Measurements from ENCODE around the gene CTAG2. TPM values are rescaled to one million over a fixed set of nuclear protein-coding genes. Genes with fewer than 3 reads are reported as not detected.

Gene CTAG2
- total and polyA plus RNA-seq, 4 donors: 11.0 TPM; not detected in 3

DNA sequence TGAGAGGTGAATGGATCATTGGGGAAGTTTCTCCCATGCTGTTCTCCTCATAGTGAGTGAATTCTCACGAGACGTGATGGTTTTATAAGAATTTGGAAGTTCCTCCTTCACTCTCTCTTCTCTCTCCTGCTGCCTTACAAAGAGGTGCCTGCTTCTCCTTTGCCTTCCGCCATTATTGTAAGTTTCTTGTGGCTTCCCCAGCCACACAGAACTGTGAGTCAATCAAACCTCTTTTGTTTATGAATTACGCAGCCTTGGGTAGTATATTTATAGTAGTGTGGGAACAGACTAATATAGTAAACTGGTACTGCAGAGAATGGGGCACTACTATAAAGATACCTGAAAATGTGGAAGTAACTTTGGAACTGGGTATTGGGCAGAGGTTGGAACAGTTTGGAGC, 7.8 kb upstream of the CTAG2 start:
- no peaks in the 10 kb centered on the region for H3K4me1 ChIP-seq (ENCODE audit: control insufficient read depth in 1 of 2, insufficient read depth in 2 of 2, low read length in 2 of 2)
- intact Hi-C loops (cut with DNase I): no loop called here
- no peak for ATAC-seq (ENCODE audit: low FRiP score)
- WGBS, 2 donors: 72 to 78% methylated on average over 4 of the region's 4 CpGs
- H3K27ac ChIP-seq (ENCODE audit: low read depth in 1 of 2, low read length in 2 of 2): no peak overlapping the region
- DNase-seq: no peak
- H3K36me3 ChIP-seq (ENCODE audit: control insufficient read depth in 1 of 2, insufficient read depth in 2 of 2, low read length in 1 of 2): no peaks in the 10 kb centered on the region
- no peaks in the 10 kb centered on the region for H3K9me3 ChIP-seq (ENCODE audit: control insufficient read depth, low read length)
- no peaks in the 10 kb centered on the region for H3K27me3 ChIP-seq (ENCODE audit: control insufficient read depth in 1 of 2, insufficient read depth in 2 of 2, low read length in 1 of 2)
- no peak overlapping the region for H3K4me3 ChIP-seq (ENCODE audit: low read length in 2 of 2)

DNA sequence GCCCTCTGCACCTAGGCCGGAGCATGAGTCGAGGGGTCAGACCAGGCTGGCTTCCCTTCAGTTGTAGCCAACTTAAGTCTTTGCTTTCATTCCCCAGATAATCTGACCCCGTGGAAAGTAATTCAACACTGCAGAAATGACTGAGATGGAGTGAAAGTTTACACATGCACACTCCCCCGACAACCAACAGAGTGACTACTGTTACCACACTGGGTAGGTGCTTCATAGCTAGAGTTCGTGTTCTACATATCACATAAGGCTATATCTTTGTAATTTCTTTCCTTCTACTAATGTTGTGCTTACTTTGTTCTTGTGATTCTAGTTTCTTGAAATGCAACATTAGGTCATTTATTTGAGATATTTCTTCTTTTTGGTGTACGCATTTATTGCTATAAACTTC, 7.2 kb upstream of the CTAG2 start:
- H3K27ac ChIP-seq (ENCODE audit: low read depth in 1 of 2, low read length in 2 of 2): no peak overlapping the region
- H3K36me3 ChIP-seq (ENCODE audit: control insufficient read depth in 1 of 2, insufficient read depth in 2 of 2, low read length in 1 of 2): no peaks in the 10 kb centered on the region
- intact Hi-C loops (cut with DNase I): no loop called here
- H3K27me3 ChIP-seq (ENCODE audit: control insufficient read depth in 1 of 2, insufficient read depth in 2 of 2, low read length in 1 of 2): no peaks in the 10 kb centered on the region
- WGBS, 2 donors: 77 to 78% methylated on average over 6 of the region's 6 CpGs
- no peaks in the 10 kb centered on the region for H3K4me1 ChIP-seq (ENCODE audit: control insufficient read depth in 1 of 2, insufficient read depth in 2 of 2, low read length in 2 of 2)
- no peaks in the 10 kb centered on the region for H3K9me3 ChIP-seq (ENCODE audit: control insufficient read depth, low read length)
- ATAC-seq (ENCODE audit: low FRiP score) (no peak), DNase-seq (no peak)
- H3K4me3 ChIP-seq (ENCODE audit: low read length in 2 of 2): no peak overlapping the region

DNA sequence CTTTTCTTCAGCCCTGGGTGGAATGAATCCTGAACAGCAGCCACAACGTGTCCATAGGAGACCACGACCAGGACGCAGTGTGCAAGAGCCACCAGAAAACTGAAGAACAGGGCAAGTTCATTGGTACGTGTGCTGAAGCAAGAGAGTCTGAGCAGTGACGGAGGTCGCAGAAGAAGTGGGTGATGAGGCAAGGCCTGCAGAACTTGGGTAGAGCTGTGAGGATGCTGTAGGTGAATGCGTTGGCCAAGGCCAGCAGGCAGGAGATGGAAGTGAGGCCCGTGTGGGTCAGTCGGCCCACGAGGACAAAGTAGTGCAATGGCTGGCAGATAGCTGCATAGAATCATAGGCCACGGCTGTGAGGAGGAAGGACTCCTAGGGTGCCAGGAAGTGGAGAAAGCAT, 5.6 kb upstream of the CTAG2 start:
- WGBS, 2 donors: 84 to 93% methylated on average over 11 of the region's 11 CpGs
- Histone ChIP-seq H3K4me1 (ENCODE audit: control insufficient read depth in 1 of 2, insufficient read depth in 2 of 2, low read length in 2 of 2) (no peaks in the 10 kb centered on the region), H3K9me3 (ENCODE audit: control insufficient read depth, low read length) (no peaks in the 10 kb centered on the region), H3K27me3 (ENCODE audit: control insufficient read depth in 1 of 2, insufficient read depth in 2 of 2, low read length in 1 of 2) (no peaks in the 10 kb centered on the region), H3K36me3 (ENCODE audit: control insufficient read depth in 1 of 2, insufficient read depth in 2 of 2, low read length in 1 of 2) (no peaks in the 10 kb centered on the region), H3K4me3 (ENCODE audit: low read length in 2 of 2) (no peak overlapping the region), H3K27ac (ENCODE audit: low read depth in 1 of 2, low read length in 2 of 2) (no peak overlapping the region)
- DNase-seq (no peak), ATAC-seq (ENCODE audit: low FRiP score) (no peak)
- intact Hi-C loops (cut with DNase I): no loop called here

DNA sequence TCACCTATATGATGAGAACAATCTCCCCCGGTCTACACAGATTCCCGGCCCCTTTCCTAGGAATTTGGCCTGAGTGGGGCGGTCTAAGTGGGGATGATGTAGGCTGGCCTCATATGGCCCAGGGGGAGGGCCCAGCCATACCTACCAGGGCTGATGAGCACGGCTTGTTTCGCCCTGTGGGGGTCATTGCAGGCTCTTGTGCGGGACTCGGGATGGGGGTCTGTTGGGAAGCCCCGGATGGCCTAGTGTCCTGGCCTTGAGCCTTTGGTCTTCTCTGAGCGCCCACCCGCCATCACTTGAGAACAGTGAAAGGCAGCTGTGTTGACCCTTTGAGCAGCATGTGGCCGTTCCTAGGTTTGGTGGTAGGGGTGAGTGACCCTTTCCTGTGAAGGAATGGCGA, 4.8 kb upstream of the CTAG2 start:
- H3K27me3 ChIP-seq (ENCODE audit: control insufficient read depth in 1 of 2, insufficient read depth in 2 of 2, low read length in 1 of 2): no peaks in the 10 kb centered on the region
- no peaks in the 10 kb centered on the region for H3K4me1 ChIP-seq (ENCODE audit: control insufficient read depth in 1 of 2, insufficient read depth in 2 of 2, low read length in 2 of 2)
- H3K9me3 ChIP-seq (ENCODE audit: control insufficient read depth, low read length): no peaks in the 10 kb centered on the region
- H3K4me3 ChIP-seq (ENCODE audit: low read length in 2 of 2): no peak overlapping the region
- H3K36me3 ChIP-seq (ENCODE audit: control insufficient read depth in 1 of 2, insufficient read depth in 2 of 2, low read length in 1 of 2): no peaks in the 10 kb centered on the region
- no peak for DNase-seq
- no peak for ATAC-seq (ENCODE audit: low FRiP score)
- 86 to 96% methylated on average over 12 of the region's 12 CpGs for WGBS, 2 donors
- intact Hi-C loops (cut with DNase I): no loop called here
- no peak overlapping the region for H3K27ac ChIP-seq (ENCODE audit: low read depth in 1 of 2, low read length in 2 of 2)

DNA sequence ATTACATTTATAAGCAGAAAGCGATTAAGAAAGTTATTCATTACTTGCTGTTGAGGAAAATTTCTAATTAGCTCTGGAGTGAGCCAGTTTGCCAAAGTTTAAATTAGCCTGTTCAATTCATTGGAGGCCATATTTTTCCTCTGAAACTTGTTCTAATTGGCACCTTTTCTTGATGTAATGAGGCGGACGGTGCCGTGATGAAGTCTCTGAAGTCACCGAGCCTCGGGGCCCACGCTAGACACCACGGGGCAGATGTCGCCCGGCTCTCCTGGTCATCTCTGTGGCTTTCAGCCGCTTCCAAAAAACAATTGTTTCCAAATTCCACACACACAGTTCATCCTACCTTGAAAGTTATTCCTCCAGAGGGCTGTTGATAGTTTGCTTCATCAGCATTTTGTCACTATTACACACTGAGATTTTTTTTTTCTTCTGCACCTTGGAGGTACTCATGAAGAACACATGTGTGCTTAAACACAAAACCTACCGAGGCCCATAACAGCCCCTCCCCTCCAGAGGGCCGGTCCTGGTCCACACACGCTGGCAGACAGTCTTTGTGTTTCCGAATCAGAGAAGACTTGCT, 3.9 kb upstream of the CTAG2 start:
- H3K27me3 ChIP-seq (ENCODE audit: control insufficient read depth in 1 of 2, insufficient read depth in 2 of 2, low read length in 1 of 2): no peaks in the 10 kb centered on the region
- DNase-seq: no peak
- intact Hi-C loops (cut with DNase I): no loop called here
- 92% methylated on average over 15 of the region's 15 CpGs for WGBS, 2 donors
- no peak overlapping the region for H3K27ac ChIP-seq (ENCODE audit: low read depth in 1 of 2, low read length in 2 of 2)
- no peak for ATAC-seq (ENCODE audit: low FRiP score)
- no peak overlapping the region for H3K4me3 ChIP-seq (ENCODE audit: low read length in 2 of 2)
- no peaks in the 10 kb centered on the region for H3K4me1 ChIP-seq (ENCODE audit: control insufficient read depth in 1 of 2, insufficient read depth in 2 of 2, low read length in 2 of 2)
- no peaks in the 10 kb centered on the region for H3K36me3 ChIP-seq (ENCODE audit: control insufficient read depth in 1 of 2, insufficient read depth in 2 of 2, low read length in 1 of 2)
- no peaks in the 10 kb centered on the region for H3K9me3 ChIP-seq (ENCODE audit: control insufficient read depth, low read length)

DNA sequence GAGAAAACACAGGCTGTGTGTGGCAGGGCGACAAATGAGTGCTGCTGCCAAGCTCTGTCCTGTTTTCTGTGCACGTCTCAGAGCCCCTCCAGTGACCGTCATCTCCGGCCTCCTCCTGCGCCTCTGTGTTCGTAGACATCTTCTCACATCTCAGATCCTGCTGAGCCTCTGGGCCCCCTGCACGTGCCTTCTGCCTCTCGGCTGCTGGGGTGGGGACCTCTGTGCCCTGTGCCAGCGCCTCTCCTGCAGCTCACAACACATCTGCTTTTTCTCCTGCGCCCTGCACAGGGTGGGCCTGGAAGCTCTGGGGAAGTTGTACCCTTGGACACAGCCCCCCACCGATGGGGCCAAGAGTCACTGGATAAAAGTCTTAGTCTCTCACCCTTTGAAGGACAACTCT, 2.4 kb upstream of the CTAG2 start:
- intact Hi-C loops (cut with DNase I): no loop called here
- DNase-seq (no peak), ATAC-seq (ENCODE audit: low FRiP score) (no peak)
- H3K27me3 ChIP-seq (ENCODE audit: control insufficient read depth in 1 of 2, insufficient read depth in 2 of 2, low read length in 1 of 2): no peaks in the 10 kb centered on the region
- no peak overlapping the region for H3K27ac ChIP-seq (ENCODE audit: low read depth in 1 of 2, low read length in 2 of 2)
- no peak overlapping the region for H3K4me3 ChIP-seq (ENCODE audit: low read length in 2 of 2)
- no peaks in the 10 kb centered on the region for H3K36me3 ChIP-seq (ENCODE audit: control insufficient read depth in 1 of 2, insufficient read depth in 2 of 2, low read length in 1 of 2)
- no peaks in the 10 kb centered on the region for H3K4me1 ChIP-seq (ENCODE audit: control insufficient read depth in 1 of 2, insufficient read depth in 2 of 2, low read length in 2 of 2)
- H3K9me3 ChIP-seq (ENCODE audit: control insufficient read depth, low read length): no peaks in the 10 kb centered on the region
- 81 to 82% methylated on average over 11 of the region's 11 CpGs for WGBS, 2 donors

DNA sequence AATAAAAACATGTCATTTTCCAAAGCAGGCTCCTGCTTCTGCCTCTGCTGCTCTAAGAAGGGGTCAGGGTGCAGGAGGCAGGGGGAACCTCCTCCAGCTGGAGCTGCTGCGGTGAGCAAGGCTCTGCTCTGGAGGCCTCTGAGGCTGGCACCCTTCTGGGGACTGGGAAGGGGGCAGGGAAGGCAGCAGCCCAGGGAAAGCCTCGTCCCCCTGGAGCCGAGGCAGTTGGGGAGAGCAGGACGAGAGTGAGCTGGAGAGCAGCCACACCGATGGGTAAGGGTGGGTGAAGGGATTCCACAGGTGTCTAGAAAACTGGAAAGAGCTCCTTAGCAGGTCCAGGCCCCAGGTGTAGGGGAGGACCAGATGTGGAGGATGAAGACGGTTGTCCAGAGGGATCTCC, 2.0 kb upstream of the CTAG2 start:
- intact Hi-C loops (cut with DNase I): no loop called here
- Histone ChIP-seq H3K9me3 (ENCODE audit: control insufficient read depth, low read length) (no peaks in the 10 kb centered on the region), H3K4me1 (ENCODE audit: control insufficient read depth in 1 of 2, insufficient read depth in 2 of 2, low read length in 2 of 2) (no peaks in the 10 kb centered on the region), H3K4me3 (ENCODE audit: low read length in 2 of 2) (no peak overlapping the region), H3K36me3 (ENCODE audit: control insufficient read depth in 1 of 2, insufficient read depth in 2 of 2, low read length in 1 of 2) (no peaks in the 10 kb centered on the region), H3K27me3 (ENCODE audit: control insufficient read depth in 1 of 2, insufficient read depth in 2 of 2, low read length in 1 of 2) (no peaks in the 10 kb centered on the region), H3K27ac (ENCODE audit: low read depth in 1 of 2, low read length in 2 of 2) (no peak overlapping the region)
- DNase-seq (no peak), ATAC-seq (ENCODE audit: low FRiP score) (no peak)
- 71 to 78% methylated on average over 6 of the region's 6 CpGs for WGBS, 2 donors

DNA sequence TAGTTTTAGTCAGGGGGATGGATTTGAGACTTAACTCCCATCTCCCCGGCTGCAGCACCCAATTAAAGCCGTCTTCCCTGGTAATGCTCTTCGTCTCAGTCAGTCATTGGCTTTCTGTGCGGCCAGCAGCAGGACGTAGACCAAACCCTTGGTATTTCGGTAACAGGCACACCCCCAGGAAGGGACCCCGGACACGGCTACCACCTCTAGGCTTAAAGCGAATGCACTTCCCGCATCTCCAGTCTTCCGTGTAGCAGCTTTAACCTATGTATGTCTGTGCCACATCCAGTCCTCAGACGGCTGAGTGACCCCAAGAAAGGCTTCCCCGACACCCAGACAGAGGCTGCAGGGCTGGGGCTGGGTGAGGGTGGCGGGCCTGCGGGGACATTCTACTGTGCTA, 1.5 kb upstream of the CTAG2 start:
- H3K4me1 ChIP-seq (ENCODE audit: control insufficient read depth in 1 of 2, insufficient read depth in 2 of 2, low read length in 2 of 2): no peaks in the 10 kb centered on the region
- H3K9me3 ChIP-seq (ENCODE audit: control insufficient read depth, low read length): no peaks in the 10 kb centered on the region
- 86 to 92% methylated on average over 13 to 15 of the region's 15 CpGs for whole genome bisulfite sequencing, 2 donors
- H3K27me3 ChIP-seq (ENCODE audit: control insufficient read depth in 1 of 2, insufficient read depth in 2 of 2, low read length in 1 of 2): no peaks in the 10 kb centered on the region
- H3K4me3 ChIP-seq (ENCODE audit: low read length in 2 of 2): no peak overlapping the region
- no peaks in the 10 kb centered on the region for H3K36me3 ChIP-seq (ENCODE audit: control insufficient read depth in 1 of 2, insufficient read depth in 2 of 2, low read length in 1 of 2)
- intact Hi-C loops (cut with DNase I): no loop called here
- no peak overlapping the region for H3K27ac ChIP-seq (ENCODE audit: low read depth in 1 of 2, low read length in 2 of 2)
- DNase-seq (peak in 1 of 2 donors; percentile 38), ATAC-seq (ENCODE audit: low FRiP score) (no peak)

DNA sequence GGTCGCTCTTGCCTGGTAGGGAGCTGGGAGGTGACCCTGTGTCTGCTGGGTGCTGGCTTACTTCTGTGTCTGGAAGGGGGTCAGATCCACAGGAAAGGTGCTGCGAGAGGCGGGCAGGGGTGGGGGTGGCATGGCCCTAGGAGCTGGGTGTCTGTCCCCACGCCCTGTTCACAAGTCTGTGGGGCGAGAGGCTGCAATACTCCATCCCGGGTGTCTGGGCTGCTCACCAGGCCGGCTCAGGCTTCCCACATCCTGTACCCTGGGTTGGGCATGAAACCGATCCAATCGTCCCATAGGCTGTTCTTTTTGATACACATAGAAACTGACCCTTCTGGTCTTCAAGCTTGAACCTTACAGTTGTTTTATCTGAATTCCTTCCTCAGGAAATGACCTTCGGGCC, 993 bp upstream of the CTAG2 start:
- 94 to 95% methylated on average over 10 of the region's 10 CpGs for WGBS, 2 donors
- no peak overlapping the region for H3K4me3 ChIP-seq (ENCODE audit: low read length in 2 of 2)
- H3K27ac ChIP-seq (ENCODE audit: low read depth in 1 of 2, low read length in 2 of 2): no peak overlapping the region
- H3K36me3 ChIP-seq (ENCODE audit: control insufficient read depth in 1 of 2, insufficient read depth in 2 of 2, low read length in 1 of 2): no peaks in the 10 kb centered on the region
- no peaks in the 10 kb centered on the region for H3K9me3 ChIP-seq (ENCODE audit: control insufficient read depth, low read length)
- DNase-seq: no peak
- no peaks in the 10 kb centered on the region for H3K27me3 ChIP-seq (ENCODE audit: control insufficient read depth in 1 of 2, insufficient read depth in 2 of 2, low read length in 1 of 2)
- intact Hi-C loops (cut with DNase I): no loop called here
- no peaks in the 10 kb centered on the region for H3K4me1 ChIP-seq (ENCODE audit: control insufficient read depth in 1 of 2, insufficient read depth in 2 of 2, low read length in 2 of 2)
- no peak for ATAC-seq (ENCODE audit: low FRiP score)

All from aorta (tissue), 5 donors.